GM20000 (cell line): ENCODE data around the gene MIGA1.

Source experiments
- DNase-seq: peaks from one replicate; pipeline ENCODE4 v3.0.0; 2012; ENCODE audit warnings: low spot score
- TF ChIP-seq, protein P1 (sequence below): IDR thresholded peaks from 2 replicates; pipeline ENCODE4 v1.5.1; 2012; ENCODE audit warnings: mild to moderate bottlenecking, control low read depth; ENCODE audit errors: extremely low read depth, missing control alignments

Gene MIGA1

GRCh38 chr1:77882411-77882810, 103.0 kb downstream of the MIGA1 start:
- DNase-seq, result no peak
- TF ChIP-seq, protein P1, sequence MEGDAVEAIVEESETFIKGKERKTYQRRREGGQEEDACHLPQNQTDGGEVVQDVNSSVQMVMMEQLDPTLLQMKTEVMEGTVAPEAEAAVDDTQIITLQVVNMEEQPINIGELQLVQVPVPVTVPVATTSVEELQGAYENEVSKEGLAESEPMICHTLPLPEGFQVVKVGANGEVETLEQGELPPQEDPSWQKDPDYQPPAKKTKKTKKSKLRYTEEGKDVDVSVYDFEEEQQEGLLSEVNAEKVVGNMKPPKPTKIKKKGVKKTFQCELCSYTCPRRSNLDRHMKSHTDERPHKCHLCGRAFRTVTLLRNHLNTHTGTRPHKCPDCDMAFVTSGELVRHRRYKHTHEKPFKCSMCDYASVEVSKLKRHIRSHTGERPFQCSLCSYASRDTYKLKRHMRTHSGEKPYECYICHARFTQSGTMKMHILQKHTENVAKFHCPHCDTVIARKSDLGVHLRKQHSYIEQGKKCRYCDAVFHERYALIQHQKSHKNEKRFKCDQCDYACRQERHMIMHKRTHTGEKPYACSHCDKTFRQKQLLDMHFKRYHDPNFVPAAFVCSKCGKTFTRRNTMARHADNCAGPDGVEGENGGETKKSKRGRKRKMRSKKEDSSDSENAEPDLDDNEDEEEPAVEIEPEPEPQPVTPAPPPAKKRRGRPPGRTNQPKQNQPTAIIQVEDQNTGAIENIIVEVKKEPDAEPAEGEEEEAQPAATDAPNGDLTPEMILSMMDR, result no peak

GRCh38 chr1:77888081-77888780, 108.8 kb downstream of the MIGA1 start, which contains the start of gene NEXN:
Gene NEXN (plus strand): TSS chr1:77888624. CDS start chr1:77916107, 27,483 bp downstream.
- TF ChIP-seq, protein P1, result no peak
- DNase-seq, result no peak

DNA sequence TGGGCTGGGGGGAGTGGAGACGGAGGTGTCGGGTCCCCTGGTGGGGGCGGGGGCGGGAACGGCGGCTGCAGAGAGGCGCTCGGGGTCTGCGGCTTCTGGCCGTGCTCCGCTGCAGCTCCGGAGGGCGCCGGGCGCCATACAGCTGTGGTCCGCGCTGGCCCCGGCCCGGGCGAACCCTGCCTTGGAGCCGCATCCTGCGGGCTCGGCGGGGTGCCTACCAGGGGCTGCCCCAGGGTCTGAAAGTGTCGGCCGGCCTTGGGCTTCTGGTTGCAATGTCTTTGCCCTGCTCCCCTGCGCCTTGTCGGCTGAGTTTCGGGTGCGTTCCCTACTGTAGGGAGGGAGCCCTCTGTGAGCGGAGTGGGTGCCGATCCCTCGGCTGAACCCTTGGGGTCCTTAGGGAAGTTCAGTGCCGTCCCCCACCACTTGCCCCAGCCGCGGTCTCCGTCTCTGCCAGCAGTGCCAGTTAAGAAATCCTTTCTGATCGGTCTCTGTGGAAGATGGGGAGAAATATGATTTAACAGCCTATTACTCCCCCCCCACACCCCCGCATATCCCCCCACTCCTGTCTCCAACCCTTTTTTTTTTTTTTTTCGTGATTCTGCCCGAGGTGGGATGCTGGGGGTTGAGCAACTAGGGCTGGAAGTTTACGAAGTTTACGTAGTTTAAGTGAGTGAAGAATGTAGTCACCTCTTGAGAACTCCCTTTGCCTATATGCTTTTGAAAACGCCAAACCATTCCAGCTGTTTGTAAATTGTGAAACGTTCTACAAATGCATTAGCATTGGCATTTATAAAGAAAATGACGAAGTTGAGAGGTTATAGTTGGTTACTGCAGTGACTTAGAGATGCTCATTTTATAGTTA, 109.6 kb downstream of the MIGA1 start:
- TF ChIP-seq, protein P1, result no peak
- DNase-seq, result peak; percentile 45

DNA sequence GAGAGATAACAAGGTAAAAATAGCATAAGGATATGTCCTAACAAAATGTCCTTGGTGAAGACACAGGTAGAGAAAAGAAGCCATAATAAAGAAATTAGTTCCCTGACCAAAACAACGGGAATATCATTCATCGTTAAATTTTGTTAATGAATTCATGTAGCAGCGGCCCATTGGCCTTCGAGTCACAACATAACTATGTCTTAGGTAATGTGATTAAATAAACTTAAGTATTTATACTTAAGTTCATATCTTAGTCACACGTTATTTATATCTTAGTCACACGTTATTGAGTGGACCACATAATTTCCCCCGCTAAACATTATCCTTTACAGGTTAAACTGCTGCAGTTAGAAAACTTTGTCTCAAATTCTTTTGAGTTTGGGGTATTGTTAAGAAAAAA, 110.2 kb downstream of the MIGA1 start:
- no peak for DNase-seq
- TF ChIP-seq, protein P1, result no peak

DNA sequence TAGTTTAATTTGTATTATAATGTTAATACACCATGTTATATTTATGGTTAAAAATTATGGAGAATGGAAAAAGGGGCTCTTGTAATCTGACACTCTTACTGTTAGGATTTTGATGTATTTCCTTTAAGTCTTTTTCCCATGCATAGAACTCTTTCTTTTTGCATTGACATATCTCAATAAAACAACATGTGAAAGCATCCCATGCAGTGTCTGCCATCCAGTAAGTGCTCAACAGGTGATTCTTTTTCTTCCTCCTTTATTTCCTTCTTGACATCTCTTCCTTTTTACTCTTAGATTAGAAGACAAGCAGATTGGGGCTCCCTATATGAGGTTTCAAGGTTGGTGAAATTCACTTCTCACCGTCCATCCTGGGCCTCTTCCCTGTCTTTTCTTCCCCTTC, 111.8 kb downstream of the MIGA1 start:
- TF ChIP-seq, protein P1, result no peak
- DNase-seq, result no peak

DNA sequence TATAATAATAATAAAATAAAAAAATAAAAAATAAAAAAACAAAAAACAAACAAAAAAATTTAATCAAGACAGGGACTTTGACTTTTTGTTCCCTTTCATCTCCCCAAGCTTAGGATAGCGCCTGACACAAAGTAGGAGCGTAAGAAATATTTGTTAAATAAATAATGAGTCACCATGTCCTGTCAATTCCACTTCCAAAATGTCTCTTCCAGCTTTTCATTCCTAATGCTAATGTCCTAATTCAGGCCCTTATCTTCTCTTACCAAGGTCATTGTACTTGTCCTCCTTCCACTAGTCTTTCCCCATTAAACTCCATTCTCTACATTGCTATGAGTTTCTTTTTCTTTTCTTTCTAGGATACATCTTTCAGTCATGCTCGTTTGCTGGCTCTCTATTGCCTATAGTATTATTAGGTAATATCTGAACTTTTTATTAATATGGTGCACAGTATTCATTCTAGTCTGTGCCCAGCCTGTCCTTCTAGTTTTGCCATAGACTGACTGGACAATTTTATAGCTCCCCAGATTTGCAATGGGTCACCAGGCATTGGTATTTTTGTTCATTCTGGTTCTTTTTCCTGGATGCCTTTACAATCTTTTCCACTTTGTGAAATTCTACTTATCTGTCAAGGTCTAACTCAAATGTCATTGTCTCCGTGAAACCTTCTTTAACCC, 120.3 kb downstream of the MIGA1 start:
- TF ChIP-seq, protein P1, result no peak
- no peak for DNase-seq

- DNase-seq, result peak; percentile 43
Observed at GRCh38 chr1:77900687-77901293, 121.3 kb downstream of the MIGA1 start.

More at GRCh38 chr1:77900687-77901293, 121.3 kb downstream of the MIGA1 start:
- TF ChIP-seq, protein P1, result peak; percentile 43
